H1 (cell line): ENCODE results near the gene DHCR24. TPM values are rescaled to one million over a fixed set of nuclear protein-coding genes. Genes with fewer than 3 reads are reported as not detected.

ENCODE experiments used
- CTCF ChIP-seq, 3 experiments: IDR thresholded peaks; 1 replicate in 2 of 3; 2 replicates in 1 of 3; pipeline versions ENCODE4 v1.5.1 to v1.6.1; 2011; ENCODE audit warnings: low read length in 3 of 3, mild to moderate bottlenecking in 3 of 3, inconsistent platforms in 2 of 3, low read depth in 1 of 3, moderate library complexity in 1 of 3; ENCODE audit not compliant: insufficient read depth in 1 of 3; ENCODE audit errors: control extremely low read depth in 1 of 3
- polyA plus RNA-seq, 7 experiments: library from polyadenylated mRNA; depleted of rRNA in 3 of 7; stranded (reverse) in 5 of 7; unstranded in 2 of 7; fragments of >200 nt in 5 of 7; fragments of 200-250 nt in 2 of 7; gene quantifications; 1 replicate in 5 of 7; 2 replicates in 1 of 7; 4 replicates in 1 of 7; pipeline versions ENCODE4 v1.2.1 to v1.2.3, GENCODE V29; 2011 to 2013; ENCODE audit warnings: missing spikeins in 2 of 7, mixed read lengths in 2 of 7
- total RNA-seq: library from RNA; stranded (reverse); fragmentation: NEBNext Ultra II Directional; extraction: Animal tissue kit (Norgen Biotek cat#: 25700); gene quantifications from 2 replicates; pipeline ENCODE4 v1.2.1, GENCODE V29; 2021

The DHCR24 gene
- total and polyA plus RNA-seq, 2 of the 8 experiments (the other 6 are each of a cell fraction or from before 2014, with no cell fraction given): 370 to 419 TPM

GRCh38 chr1:54837002-54837853, 49.8 kb downstream of the DHCR24 start (continued):
- no peak for TF ChIP-seq CTCF (IDR thresholded peaks at IDR 0.05; ENCODE audit: control extremely low read depth in 1 of 3, insufficient read depth in 1 of 3, low read depth in 1 of 3, low read length in 3 of 3)
